ENCODE measurements around the gene NCAPG.
"Not testable (repeated sequence)": the region's sequence is repeated elsewhere in the genome, so short reads cannot be mapped to it uniquely, and the experiment has no call there.

Gene NCAPG

GRCh38 chr4:17788956-17789355 lies 21.8 kb upstream of the NCAPG start:
- DNase-seq (ENCODE audit: low read depth): peak; percentile 47

GRCh38 chr4:17794730-17795129 lies 16.0 kb upstream of the NCAPG start:
- no peak for DNase-seq (ENCODE audit: low read depth)

GRCh38 chr4:17797808-17798207 lies 13.0 kb upstream of the NCAPG start:
- DNase-seq (ENCODE audit: low read depth): no peak

- no peak for DNase-seq (ENCODE audit: low read depth)
Observed at GRCh38 chr4:17805580-17806155, 5.1 kb upstream of the NCAPG start.

GRCh38 chr4:17807446-17807845 lies 3.3 kb upstream of the NCAPG start:
- no peak for DNase-seq (ENCODE audit: low read depth)

GRCh38 chr4:17809667-17810066 lies 1.1 kb upstream of the NCAPG start:
- no peak for DNase-seq (ENCODE audit: low read depth)

GRCh38 chr4:17811078-17811603 lies 362 bp downstream of the NCAPG start:
- DNase-seq (ENCODE audit: low read depth): peak; percentile 47

DNA sequence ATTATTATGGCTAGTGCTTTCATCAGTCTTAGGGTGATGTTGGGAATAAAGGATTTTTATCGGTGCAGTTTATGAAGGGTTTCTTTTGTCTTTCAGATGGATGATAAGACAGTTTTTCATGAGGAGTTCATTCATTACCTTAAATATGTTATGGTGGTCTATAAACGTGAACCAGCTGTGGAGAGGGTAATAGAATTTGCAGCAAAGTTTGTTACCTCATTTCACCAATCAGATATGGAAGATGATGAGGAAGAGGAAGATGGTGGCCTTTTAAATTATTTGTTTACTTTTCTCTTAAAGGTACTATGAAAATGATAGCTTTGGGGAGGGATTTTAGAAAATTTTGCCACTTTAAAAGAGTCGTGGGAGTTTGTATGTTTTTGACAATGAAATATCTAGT lies 1.3 kb downstream of the NCAPG start:
- peak; percentile 16 for DNase-seq (ENCODE audit: low read depth)

- peak; percentile 30 for DNase-seq (ENCODE audit: low read depth)
Observed at GRCh38 chr4:17812801-17813200, 2.0 kb downstream of the NCAPG start.

- peak; percentile 76 for DNase-seq (ENCODE audit: low read depth)
Observed at GRCh38 chr4:17814140-17814539, 3.4 kb downstream of the NCAPG start.

GRCh38 chr4:17816142-17816541 lies 5.4 kb downstream of the NCAPG start:
- no peak for DNase-seq (ENCODE audit: low read depth)

GRCh38 chr4:17817027-17817426 lies 6.2 kb downstream of the NCAPG start:
- peak; percentile 64 for DNase-seq (ENCODE audit: low read depth)

GRCh38 chr4:17823871-17824669 lies 13.3 kb downstream of the NCAPG start:
- no peak for DNase-seq (ENCODE audit: low read depth)

DNA sequence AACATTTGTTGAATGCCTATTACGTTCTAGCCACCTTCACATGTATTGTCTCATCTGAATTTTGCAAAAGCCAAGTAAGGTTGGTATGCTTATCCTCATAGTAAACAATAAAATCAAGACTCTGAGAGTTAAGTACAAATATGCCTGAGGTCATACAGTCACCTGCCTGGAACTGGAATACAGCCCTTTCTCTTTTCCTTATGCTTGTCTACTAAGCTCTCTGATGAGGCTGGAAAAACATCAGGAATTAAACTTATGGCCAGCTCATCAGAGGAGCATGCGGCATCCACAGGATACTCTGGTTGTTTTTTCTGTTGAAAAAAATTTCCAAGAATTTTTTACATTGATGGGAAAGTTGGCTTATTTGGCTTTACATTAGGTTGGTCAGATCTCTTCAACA lies 35.5 kb downstream of the NCAPG start:
- peak; percentile 51 for DNase-seq (ENCODE audit: low read depth)

- not testable (repeated sequence) for DNase-seq (ENCODE audit: low read depth)
Observed at GRCh38 chr4:17850295-17850694, 39.5 kb downstream of the NCAPG start.

DNA sequence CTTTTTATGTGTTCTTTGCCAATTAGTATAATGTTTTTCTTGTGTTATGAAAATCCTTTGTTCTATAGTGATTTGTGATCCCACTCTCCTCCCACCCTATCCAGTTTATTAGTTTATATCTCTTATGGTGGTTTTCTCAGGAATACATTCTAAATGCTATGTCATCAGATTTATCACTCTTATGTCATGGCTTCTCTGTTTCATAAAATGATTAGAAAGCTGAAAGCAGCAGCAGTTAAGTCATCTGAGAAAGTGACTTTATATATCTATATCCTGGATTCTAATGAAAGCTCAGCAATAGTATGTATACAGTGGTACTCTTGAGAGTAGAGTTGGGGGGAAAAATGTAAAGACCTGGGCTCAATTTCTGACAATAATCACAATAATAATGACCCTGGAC lies 41.2 kb downstream of the NCAPG start:
- no peak for DNase-seq (ENCODE audit: low read depth)

GRCh38 chr4:17854036-17854435 lies 43.3 kb downstream of the NCAPG start:
- DNase-seq (ENCODE audit: low read depth): no peak

DNA sequence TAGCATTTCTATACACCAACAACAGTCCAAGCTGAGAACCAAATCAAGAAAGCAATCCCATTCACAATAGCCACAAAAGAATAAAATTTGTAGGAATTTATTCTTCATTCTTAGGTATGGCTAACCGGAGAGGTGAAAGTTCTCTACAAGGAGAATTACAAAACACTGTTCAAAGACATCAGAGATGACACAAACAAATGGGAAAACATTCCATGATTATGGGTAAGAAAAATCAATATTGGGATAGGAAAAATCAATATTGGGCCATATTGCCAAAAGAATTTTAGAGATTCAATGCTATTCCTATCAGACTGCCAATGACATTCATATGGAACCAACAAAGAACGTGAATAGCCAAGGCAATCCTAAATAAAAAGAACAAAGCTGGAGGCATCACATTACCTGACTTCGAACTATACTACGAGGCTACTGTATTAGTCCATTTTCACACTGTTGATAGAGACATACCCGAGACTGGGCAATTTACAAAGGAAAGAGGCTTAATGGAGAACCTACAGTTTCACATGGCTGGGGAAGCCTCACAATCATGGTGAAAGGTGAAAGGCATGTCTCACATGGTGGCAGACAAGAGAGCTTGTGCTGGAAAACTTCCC lies 49.1 kb downstream of the NCAPG start:
- DNase-seq (ENCODE audit: low read depth): no peak

DNA sequence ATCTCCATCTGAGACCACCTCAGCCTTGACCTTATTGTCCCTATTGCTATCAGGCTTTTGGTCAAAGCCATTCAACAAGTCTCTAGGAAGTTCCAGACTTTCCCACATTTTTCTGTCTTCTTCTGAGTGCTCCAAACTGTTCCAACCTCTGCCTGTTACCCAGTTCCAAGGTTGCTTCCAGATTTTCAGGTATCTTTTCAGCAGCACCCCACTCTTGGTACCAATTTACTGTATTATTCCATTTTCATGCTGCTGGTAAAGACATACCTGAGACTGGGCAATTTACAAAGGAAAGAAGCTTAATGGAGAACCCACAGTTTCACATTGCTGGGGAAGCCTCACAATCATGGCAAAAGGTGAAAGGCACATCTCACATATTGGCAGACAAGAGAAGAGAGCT lies 51.1 kb downstream of the NCAPG start:
- not testable (repeated sequence) for DNase-seq (ENCODE audit: low read depth)

DNA sequence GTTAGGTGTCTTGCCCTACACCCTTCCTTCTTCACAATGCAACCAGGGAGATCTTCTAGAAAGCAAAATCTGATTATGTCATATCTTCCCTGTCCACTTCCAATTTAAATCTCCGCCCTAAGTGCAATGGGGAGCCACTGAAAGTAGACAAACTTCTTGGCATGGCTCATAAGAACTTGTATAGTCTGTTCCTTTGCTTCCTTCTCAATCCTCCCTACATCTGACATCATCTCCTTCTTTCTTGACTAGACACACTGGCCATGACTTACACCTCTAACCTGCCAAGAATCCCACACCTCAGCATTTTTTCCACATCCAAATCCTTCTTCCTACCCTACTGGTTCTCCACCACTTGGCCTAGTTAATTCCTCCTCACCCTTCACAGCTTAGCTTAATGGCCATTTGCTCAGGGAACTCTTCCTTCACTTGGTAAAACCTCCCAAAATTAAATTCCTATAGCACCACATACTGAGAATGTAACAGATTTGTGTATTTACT lies 55.1 kb downstream of the NCAPG start:
- no peak for DNase-seq (ENCODE audit: low read depth)

DNA sequence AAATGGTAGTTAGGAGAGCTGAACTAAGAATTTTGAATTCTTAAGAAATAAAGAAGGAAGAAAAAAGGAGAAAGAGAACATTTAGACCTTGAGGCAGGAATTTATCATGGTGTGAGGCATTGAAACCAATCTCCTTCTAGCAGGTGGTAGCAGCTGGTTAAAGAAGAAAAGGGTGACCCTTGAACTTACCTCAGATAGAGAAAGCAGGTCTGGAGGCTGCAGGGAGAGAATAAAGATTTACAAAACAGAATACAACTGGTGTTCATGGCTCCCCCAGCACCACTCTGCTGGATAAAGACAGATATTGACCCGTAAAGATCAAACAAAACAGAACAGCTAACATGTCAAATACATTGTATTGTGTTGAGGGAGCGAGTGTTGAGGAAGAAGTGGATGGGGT lies 56.0 kb downstream of the NCAPG start:
- no peak for DNase-seq (ENCODE audit: low read depth)

DNA sequence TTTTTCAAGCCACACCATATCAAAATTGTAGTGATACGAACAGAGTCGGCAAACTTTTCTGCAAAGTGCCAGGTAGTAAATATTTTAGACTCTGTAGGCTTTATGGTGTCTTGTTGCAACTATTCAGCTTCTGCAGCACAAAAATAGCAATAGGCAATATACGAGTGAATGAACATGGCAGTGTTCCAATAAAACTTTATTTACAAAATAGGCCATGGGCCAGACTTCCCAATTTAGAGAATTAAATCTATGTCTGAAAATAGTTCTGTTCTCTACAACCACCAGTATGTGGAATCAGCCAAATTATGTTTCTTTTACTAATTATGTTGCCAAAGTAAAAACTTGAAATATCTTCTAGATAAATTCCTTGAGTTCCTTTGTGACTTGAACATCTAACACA lies 56.5 kb downstream of the NCAPG start:
- no peak for DNase-seq (ENCODE audit: low read depth)

GRCh38 chr4:17869327-17869726 lies 58.5 kb downstream of the NCAPG start:
- no peak for DNase-seq (ENCODE audit: low read depth)

Data from ELR (cell line).